NCI-H226 (cell line): ENCODE measurements around the gene EPHA2.
"Not testable (repeated sequence)": the region's sequence is repeated elsewhere in the genome, so short reads cannot be mapped to it uniquely, and the experiment has no call there.

Source experiments
- DNase-seq: peaks from one replicate; pipeline ENCODE4 v3.0.0-alpha.2; 2015

Gene EPHA2

GRCh38 chr1:16117369-16117768 is 38.5 kb downstream of the EPHA2 start:
- peak; percentile 52 for DNase-seq

GRCh38 chr1:16116625-16117024 is 39.2 kb downstream of the EPHA2 start:
- no peak for DNase-seq

DNA sequence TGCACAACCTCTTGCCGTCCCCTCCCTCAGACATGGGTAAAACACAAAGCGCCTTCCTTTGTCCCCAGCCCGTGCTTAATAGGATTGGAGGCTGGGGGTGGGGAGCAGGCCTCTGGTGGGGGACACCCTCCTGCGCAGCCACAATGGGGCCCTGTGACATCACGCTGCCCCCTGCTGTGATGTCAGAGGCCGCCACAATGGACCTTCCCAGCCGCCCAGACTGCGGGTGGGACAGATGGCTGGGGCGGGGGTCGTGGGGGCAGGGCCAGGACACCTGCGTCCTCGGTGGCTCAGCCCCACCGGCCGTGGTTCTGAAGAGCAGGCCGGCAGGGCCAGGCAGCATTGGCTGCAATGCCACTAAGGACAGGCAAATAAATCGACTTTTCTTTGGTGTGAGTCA is 39.9 kb downstream of the EPHA2 start:
- no peak for DNase-seq

DNA sequence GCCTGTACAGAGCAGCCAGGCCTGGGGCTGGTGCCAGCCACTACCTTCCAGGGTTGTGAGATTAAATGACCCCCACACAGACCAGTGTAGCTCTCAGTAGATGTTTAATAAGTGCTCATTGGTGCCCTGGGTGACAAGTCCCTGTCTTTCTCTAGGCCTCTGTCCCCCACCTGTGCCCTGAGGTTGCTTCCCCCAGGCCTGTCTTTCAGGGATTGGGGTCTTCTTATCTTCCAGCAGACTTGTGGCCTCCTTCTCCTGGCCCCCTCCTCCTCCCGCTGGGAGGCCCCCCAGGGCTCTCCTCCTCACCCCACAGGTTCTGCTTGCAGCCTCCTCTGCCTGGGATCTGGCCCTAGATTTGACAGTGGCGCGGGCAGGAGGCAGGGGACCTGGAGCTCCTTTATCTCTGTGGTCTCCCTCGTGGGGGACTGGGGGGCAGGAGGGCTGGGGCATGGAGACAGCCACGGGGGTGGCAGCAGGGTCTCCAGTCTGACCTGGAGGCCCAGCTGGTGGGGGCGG is 40.3 kb downstream of the EPHA2 start:
- no peak for DNase-seq

GRCh38 chr1:16114527-16115467 is 41.1 kb downstream of the EPHA2 start:
- no peak for DNase-seq

GRCh38 chr1:16112596-16113555 is 43.0 kb downstream of the EPHA2 start:
- peak; percentile 54 for DNase-seq

- peak; percentile 48 for DNase-seq
Observed at GRCh38 chr1:16111771-16112595, 43.9 kb downstream of the EPHA2 start.

DNA sequence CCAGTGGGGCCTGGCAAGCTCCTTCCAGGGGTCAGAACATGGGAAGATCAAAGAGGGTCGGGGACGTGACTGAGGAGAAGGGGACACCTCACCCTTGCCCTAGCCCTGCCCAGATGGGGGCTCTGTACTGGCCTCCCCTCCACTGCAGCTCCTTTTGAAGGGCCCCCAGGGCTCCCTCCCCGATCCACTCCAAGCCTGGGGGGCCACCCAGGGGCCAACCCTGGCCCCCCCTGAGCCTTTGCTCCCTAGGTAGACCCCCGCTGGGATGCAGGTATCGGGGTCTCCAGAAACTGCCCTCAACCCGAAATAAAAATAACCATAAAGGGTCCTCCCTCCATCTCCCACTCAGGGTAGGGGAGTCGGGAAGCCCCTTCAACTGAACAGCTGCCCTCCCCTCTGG is 45.0 kb downstream of the EPHA2 start:
- no peak for DNase-seq

DNA sequence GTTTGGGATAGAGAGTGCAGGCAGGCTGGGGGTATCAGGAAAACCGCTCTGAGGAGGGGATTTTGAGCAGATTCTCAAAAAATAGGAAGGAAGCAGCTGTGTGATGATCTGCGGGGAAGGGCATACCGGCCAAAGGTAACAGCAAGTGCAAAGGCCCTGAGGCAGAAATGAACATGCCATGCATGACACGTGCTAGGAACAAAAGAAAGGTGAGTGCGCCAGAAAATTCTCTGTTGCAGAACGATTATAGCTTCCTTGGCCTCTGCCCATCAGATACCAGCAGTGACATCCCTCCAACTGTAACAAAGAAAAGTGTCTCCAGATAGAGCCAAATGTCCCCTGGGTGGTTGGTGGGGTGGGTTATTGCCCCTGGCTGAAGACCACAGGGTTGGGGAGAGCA is 45.4 kb downstream of the EPHA2 start:
- DNase-seq = no peak

DNA sequence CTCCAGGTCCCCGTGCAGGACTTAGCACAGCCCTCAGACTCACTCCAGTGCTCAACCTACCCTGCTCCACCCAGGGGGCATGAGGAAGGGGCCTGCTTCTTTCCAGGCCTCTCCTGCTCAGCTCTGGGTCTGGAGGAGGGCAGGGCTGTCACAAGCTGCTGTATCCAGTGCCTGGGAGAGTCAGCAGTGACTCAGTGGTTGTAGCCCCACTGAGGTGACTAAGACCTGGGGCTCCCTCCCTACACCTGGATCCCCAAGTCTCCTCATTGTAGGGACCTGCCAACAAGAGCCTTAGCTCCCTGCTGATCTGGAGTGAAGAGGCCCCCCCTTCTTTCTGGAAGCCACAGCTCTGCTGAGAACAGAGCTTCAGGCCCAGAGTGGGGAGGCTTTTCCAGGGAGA is 46.3 kb downstream of the EPHA2 start:
- no peak for DNase-seq

GRCh38 chr1:16107039-16107438 is 48.8 kb downstream of the EPHA2 start:
- not testable (repeated sequence) for DNase-seq

- DNase-seq = no peak
Observed at GRCh38 chr1:16101623-16102022, 54.2 kb downstream of the EPHA2 start.

- no peak for DNase-seq
Observed at GRCh38 chr1:16099412-16099811, 56.5 kb downstream of the EPHA2 start.

DNA sequence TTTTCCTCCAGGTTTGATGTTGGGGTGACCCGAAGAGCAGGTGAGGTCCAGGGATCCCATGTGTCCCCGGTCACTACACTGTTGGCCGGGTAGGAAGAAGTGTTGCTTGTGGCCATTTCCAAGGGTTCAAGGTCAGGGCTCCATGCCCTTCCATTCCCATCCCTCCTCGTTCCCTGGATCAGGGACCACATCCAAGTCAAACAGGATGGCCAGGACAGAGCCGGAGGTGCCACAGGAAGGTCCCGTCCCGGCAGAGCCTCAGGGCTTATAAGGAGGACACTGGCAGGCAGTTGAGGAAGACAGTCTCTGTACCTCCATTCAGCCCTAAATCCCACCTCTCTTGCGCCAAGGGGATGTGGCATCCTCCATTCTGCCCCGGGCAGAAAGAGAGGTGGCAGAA is 60.4 kb downstream of the EPHA2 start:
- DNase-seq = no peak

- DNase-seq = no peak
Observed at GRCh38 chr1:16094453-16095158, 61.3 kb downstream of the EPHA2 start.

DNA sequence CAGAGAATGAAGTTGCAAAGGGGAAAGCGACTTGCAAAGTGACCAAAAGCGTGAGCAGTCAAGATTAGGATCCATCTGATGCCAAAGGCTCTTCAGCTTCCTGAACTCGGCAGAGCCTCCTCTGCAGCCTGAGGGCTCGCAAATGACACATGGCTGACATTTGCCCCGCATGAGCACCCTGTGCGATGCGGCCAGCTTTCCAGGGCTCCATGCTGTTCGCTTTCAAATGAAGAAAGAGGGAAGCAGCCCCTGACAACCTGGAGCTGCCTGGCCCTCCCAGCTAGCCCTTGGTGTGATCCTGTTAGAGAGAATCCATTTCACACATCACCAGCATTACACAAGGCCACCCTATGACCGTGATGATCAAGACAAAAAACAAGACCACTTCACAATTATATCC is 62.3 kb downstream of the EPHA2 start:
- no peak for DNase-seq

GRCh38 chr1:16092923-16093511 is 62.9 kb downstream of the EPHA2 start:
- DNase-seq = no peak

DNA sequence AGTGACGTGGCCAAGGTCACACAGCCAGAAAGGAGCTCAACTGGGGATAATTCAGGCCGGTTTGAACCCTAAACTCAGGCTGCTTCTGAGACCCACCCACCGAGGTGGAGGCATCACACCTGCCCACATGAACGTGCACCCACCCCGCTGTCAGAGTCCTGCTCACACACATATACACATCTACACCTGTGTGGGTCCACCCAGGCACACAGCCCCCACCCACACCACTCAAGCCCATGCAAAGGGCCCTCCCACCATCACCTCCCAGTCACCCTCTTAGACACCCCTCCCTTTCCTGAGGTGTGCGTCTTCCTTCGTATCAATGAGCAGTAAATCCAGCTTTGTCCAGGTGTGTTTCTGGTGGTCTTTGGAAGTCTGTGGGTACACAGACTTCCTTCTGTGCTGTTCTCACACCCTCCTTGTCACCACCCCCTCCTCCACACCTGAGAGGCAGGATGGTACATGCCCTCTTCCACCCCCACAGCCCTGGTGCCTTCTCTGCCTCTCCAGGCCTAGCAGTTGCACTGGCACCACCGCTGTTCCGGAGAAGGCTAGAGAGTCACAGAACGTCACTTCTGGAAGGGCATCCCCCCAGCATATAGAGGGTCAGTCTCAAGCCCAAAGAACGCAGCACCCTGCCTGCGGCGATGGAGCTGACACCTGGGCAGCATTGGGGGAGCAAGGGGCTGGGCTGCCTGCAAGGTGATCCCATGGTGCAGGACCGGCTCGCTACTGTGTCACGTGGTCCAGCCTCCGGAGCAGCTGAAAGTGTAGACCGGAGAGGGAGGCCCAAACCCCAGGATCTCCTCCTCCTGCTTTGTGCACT is 63.6 kb downstream of the EPHA2 start:
- no peak for DNase-seq

GRCh38 chr1:16091296-16091695 is 64.6 kb downstream of the EPHA2 start:
- no peak for DNase-seq

DNA sequence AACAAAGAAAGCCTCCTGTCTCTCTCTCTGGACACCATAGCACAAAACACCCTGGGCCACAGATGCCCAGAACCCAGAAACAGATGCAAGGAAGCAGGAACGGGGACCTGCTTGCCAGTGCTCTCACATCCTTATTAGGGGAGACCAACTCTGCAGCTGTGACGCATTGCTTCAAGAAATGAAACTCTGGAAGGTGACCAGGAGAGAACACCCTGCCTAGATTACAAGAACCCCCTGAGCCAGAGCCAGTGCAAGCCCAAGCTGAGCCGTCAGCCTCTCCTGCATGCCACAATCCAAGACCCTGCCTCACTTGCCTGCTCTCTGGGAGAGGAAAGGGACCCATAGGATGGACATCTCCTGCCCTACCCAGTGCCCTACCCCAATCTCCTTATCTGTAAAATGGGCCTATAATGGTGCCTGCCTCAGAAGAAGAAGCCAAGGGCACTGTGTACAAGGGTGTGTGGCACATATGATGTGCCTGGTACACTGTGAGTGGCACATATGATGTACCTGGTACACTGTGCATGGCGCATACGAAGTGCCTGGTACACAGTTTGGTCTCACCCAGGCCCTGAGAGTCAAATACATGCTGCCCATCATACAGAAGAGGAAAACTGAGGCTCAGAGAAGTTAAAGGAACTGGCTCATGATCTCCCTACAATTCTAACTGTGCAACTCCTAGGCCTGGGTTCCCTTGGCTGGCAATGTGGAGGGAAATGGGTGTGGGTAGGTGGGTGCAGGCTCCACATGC is 65.6 kb downstream of the EPHA2 start:
- DNase-seq = no peak
